Smooth muscle cell (in vitro differentiated cells): ENCODE measurements around the gene GCHFR. TPM values are rescaled to one million over a fixed set of nuclear protein-coding genes. Genes with fewer than 3 reads are reported as not detected.

ENCODE experiments used
- DNase-seq: peaks from one replicate; lab custom pipeline; 2025; ENCODE audit not compliant: unreplicated experiment; lab: John Stamatoyannopoulos, UW
- H2AFZ ChIP-seq: fragments of 200-600 bp; sonication (generic); 2 replicates; pipeline ENCODE4 v1.6.0; 2016; ENCODE audit warnings: antibody characterized with exemption, low read depth, mild to moderate bottlenecking
- H3F3A ChIP-seq: fragments of 200-600 bp; sonication (generic); 2 replicates; pipeline ENCODE4 v1.6.0; 2017; ENCODE audit warnings: antibody characterized with exemption, low read depth
- H3K27ac ChIP-seq: fragments of 200-600 bp; sonication (generic); 2 replicates; pipeline ENCODE4 v1.5.1; 2016; ENCODE audit warnings: low read depth, mild to moderate bottlenecking
- H3K27me3 ChIP-seq: fragments of 200-600 bp; sonication (generic); 2 replicates; pipeline ENCODE4 v1.6.1; 2016; ENCODE audit warnings: low read depth, mild to moderate bottlenecking
- H3K36me3 ChIP-seq: fragments of 200-600 bp; sonication (generic); 2 replicates; pipeline ENCODE4 v1.5.1; 2016; ENCODE audit warnings: low read depth
- H3K4me1 ChIP-seq: fragments of 200-600 bp; sonication (generic); 2 replicates; pipeline ENCODE4 v1.5.1; 2016; ENCODE audit warnings: low read depth
- H3K4me2 ChIP-seq: fragments of 200-600 bp; sonication (generic); 2 replicates; pipeline ENCODE4 v1.6.0; 2016; ENCODE audit warnings: mild to moderate bottlenecking
- H3K4me3 ChIP-seq: fragments of 200-600 bp; sonication (generic); 2 replicates; pipeline ENCODE4 v1.5.1; 2016; ENCODE audit warnings: mild to moderate bottlenecking
- H3K79me2 ChIP-seq: fragments of 200-600 bp; sonication (generic); 2 replicates; pipeline ENCODE4 v1.6.0; 2016; ENCODE audit warnings: low read depth, mild to moderate bottlenecking
- H3K9ac ChIP-seq: fragments of 200-600 bp; sonication (generic); 2 replicates; pipeline ENCODE4 v1.6.0; 2016; ENCODE audit warnings: low read depth
- H3K9me3 ChIP-seq: fragments of 200-600 bp; sonication (generic); replicated peaks from 2 replicates; pipeline ENCODE4 v1.5.1; 2016; ENCODE audit warnings: low read depth
- H4K20me1 ChIP-seq: fragments of 200-600 bp; sonication (generic); 2 replicates; pipeline ENCODE4 v1.6.0; 2016; ENCODE audit warnings: low read depth
- CTCF ChIP-seq: fragments of 200-600 bp; sonication (generic); IDR thresholded peaks from 2 replicates; pipeline ENCODE4 v1.5.1; 2017; ENCODE audit warnings: borderline replicate concordance, mild to moderate bottlenecking, antibody characterized with exemption; ENCODE audit not compliant: insufficient read depth, poor library complexity, severe bottlenecking
- WGBS: methylation state at CpG from one replicate; pipeline ENCODE4 v1.1.7; 2016; ENCODE audit warnings: low lambda C conversion rate; 5-methylcytosine and 5-hydroxymethylcytosine counted together
- polyA plus RNA-seq: library from polyadenylated mRNA; unstranded; fragments of >200 nt; fragmentation: Nextera tagmentation; extraction: Ambion mirVana; gene quantifications from 2 replicates; pipeline ENCODE4 v1.2.1, GENCODE V29; 2016
- total RNA-seq: library from RNA; depleted of rRNA; stranded (reverse); fragments of >200 nt; gene quantifications from 2 replicates; pipeline ENCODE4 v1.2.3, GENCODE V29; 2014

Gene GCHFR
- total and polyA plus RNA-seq, 2 experiments from 2014 or later = 8.9 to 9.1 TPM

GRCh38 chr15:40775007-40775406, 11.1 kb downstream of the GCHFR start:
- H3F3A ChIP-seq = no peaks in the 10 kb centered on the region
- 98% methylated on average over 10 of the region's 10 CpGs for WGBS
- no peaks in the 10 kb centered on the region for H3K79me2 ChIP-seq
- H3K36me3 ChIP-seq = peaks cover 3% of the 10 kb centered on the region
- H3K9ac ChIP-seq = no peak overlapping the region
- no peak overlapping the region for H3K4me2 ChIP-seq
- no peak overlapping the region for H3K4me3 ChIP-seq
- no peaks in the 10 kb centered on the region for H3K27me3 ChIP-seq
- DNase-seq = no peak
- no peaks in the 10 kb centered on the region for H3K9me3 ChIP-seq
- no peak overlapping the region for H3K27ac ChIP-seq
- H2AFZ ChIP-seq = no peak overlapping the region
- peaks cover 5% of the 10 kb centered on the region for H4K20me1 ChIP-seq
- TF ChIP-seq CTCF = no peak
- H3K4me1 ChIP-seq = no peaks in the 10 kb centered on the region

GRCh38 chr15:40775740-40776536, 12.1 kb downstream of the GCHFR start:
- no peaks in the 10 kb centered on the region for H3F3A ChIP-seq
- no peaks in the 10 kb centered on the region for H3K79me2 ChIP-seq
- no peaks in the 10 kb centered on the region for H3K4me1 ChIP-seq
- H2AFZ ChIP-seq = no peak overlapping the region
- no peak for TF ChIP-seq CTCF
- peaks cover 3% of the 10 kb centered on the region for H3K36me3 ChIP-seq
- peaks cover 12% of the 10 kb centered on the region for H4K20me1 ChIP-seq
- no peak overlapping the region for H3K9ac ChIP-seq
- DNase-seq = no peak
- no peak overlapping the region for H3K27ac ChIP-seq
- H3K4me2 ChIP-seq = no peak overlapping the region
- 99% methylated on average over 14 of the region's 14 CpGs for WGBS
- no peaks in the 10 kb centered on the region for H3K27me3 ChIP-seq
- no peak overlapping the region for H3K4me3 ChIP-seq
- H3K9me3 ChIP-seq = no peaks in the 10 kb centered on the region

GRCh38 chr15:40776537-40777141, 12.8 kb downstream of the GCHFR start:
- H3K4me3 ChIP-seq = no peak overlapping the region
- no peaks in the 10 kb centered on the region for H3K27me3 ChIP-seq
- DNase-seq = no peak
- 91% methylated on average over 11 of the region's 11 CpGs for WGBS
- TF ChIP-seq CTCF = no peak
- H3K4me1 ChIP-seq = no peaks in the 10 kb centered on the region
- no peak overlapping the region for H3K9ac ChIP-seq
- H3K79me2 ChIP-seq = no peaks in the 10 kb centered on the region
- no peaks in the 10 kb centered on the region for H3F3A ChIP-seq
- no peak overlapping the region for H2AFZ ChIP-seq
- H3K9me3 ChIP-seq = no peaks in the 10 kb centered on the region
- peaks cover 3% of the 10 kb centered on the region for H3K36me3 ChIP-seq
- H3K27ac ChIP-seq = no peak overlapping the region
- peaks cover 16% of the 10 kb centered on the region for H4K20me1 ChIP-seq
- no peak overlapping the region for H3K4me2 ChIP-seq
